ENCODE measurements around the gene C2orf81.
"Not testable (repeated sequence)": the region's sequence is repeated elsewhere in the genome, so short reads cannot be mapped to it uniquely, and the experiment has no call there.

Gene C2orf81

GRCh38 chr2:74421221-74421870, at the start of gene C2orf81, which contains the start of gene WDR54:
C2orf81 (minus strand) TSS chr2:74421619; CDS start chr2:74421560, 59 bp downstream.
WDR54 (plus strand) TSS chr2:74421730; CDS start chr2:74422154, 424 bp downstream.
- TF ChIP-seq CTCF (IDR thresholded peaks at IDR 0.05; ENCODE audit: low read depth, low read length): no peak

GRCh38 chr2:74470742-74471141, 49.3 kb upstream of the C2orf81 start:
- not testable (repeated sequence) for DNase-seq (ENCODE audit: extremely low read depth, low read depth)

More at GRCh38 chr2:74421221-74421870, at the start of gene C2orf81, which contains the start of gene WDR54:
- peak; percentile 69 for DNase-seq (ENCODE audit: extremely low read depth, low read depth)

GRCh38 chr2:74464406-74464805, 43.0 kb upstream of the C2orf81 start:
- no peak for TF ChIP-seq CTCF (IDR thresholded peaks at IDR 0.05; ENCODE audit: low read depth, low read length)
- no peak for DNase-seq (ENCODE audit: extremely low read depth, low read depth)

GRCh38 chr2:74462786-74463105, 41.3 kb upstream of the C2orf81 start:
- TF ChIP-seq CTCF (IDR thresholded peaks at IDR 0.05; ENCODE audit: low read depth, low read length): no peak
- DNase-seq (ENCODE audit: extremely low read depth, low read depth): no peak

GRCh38 chr2:74462054-74462785, 40.8 kb upstream of the C2orf81 start:
- DNase-seq (ENCODE audit: extremely low read depth, low read depth): no peak
- no peak for TF ChIP-seq CTCF (IDR thresholded peaks at IDR 0.05; ENCODE audit: low read depth, low read length)

GRCh38 chr2:74461187-74462053, 40.0 kb upstream of the C2orf81 start:
- TF ChIP-seq CTCF (IDR thresholded peaks at IDR 0.05; ENCODE audit: low read depth, low read length): no peak
- DNase-seq (ENCODE audit: extremely low read depth, low read depth): no peak

GRCh38 chr2:74460187-74460586, 38.8 kb upstream of the C2orf81 start:
- DNase-seq (ENCODE audit: extremely low read depth, low read depth): not testable (repeated sequence)

- DNase-seq (ENCODE audit: extremely low read depth, low read depth): not testable (repeated sequence)
Observed at GRCh38 chr2:74459503-74460118, 38.2 kb upstream of the C2orf81 start.

Measured in AG09319 (cell line).